CD14-positive monocyte (primary cell): Measurements from ENCODE around the gene ENTREP1. TPM values are rescaled to one million over a fixed set of nuclear protein-coding genes. Genes with fewer than 3 reads are reported as not detected.

ENCODE experiments used
- DNase-seq, 3 donors: peaks; one replicate each; pipeline ENCODE4 v3.0.0-alpha.2; 2011 to 2022
- H2AFZ ChIP-seq: 2 replicates; pipeline ENCODE4 v1.6.0; 2012; ENCODE audit warnings: mild to moderate bottlenecking, low read depth, low read length, inconsistent platforms; ENCODE audit not compliant: insufficient read depth, poor library complexity, severe bottlenecking
- H3K27ac ChIP-seq, 2 donors: 1 replicate in 1 of 2; 2 replicates in 1 of 2; pipeline ENCODE4 v1.5.1; 2012 to 2013; ENCODE audit warnings: low read length in 2 of 2, control low read depth in 1 of 2, inconsistent platforms in 1 of 2, low read depth in 1 of 2, mild to moderate bottlenecking in 1 of 2
- H3K27me3 ChIP-seq, 2 donors: one replicate each; pipeline versions ENCODE4 v1.6.0 to v1.6.1; 2011 to 2013; ENCODE audit warnings: low read length in 2 of 2; ENCODE audit not compliant: control insufficient read depth in 2 of 2, insufficient read depth in 2 of 2
- H3K36me3 ChIP-seq, 2 donors: replicated peaks in 1 of 2; 1 replicate in 1 of 2; 2 replicates in 1 of 2; pipeline versions ENCODE4 v1.5.1 to v1.6.1; 2012 to 2013; ENCODE audit warnings: low read length in 2 of 2, control low read depth in 1 of 2, inconsistent platforms in 1 of 2, mild to moderate bottlenecking in 1 of 2; ENCODE audit not compliant: insufficient read depth in 2 of 2, control insufficient read depth in 1 of 2
- H3K4me1 ChIP-seq, 2 donors: 1 replicate in 1 of 2; 2 replicates in 1 of 2; pipeline versions ENCODE4 v1.5.1 to v1.6.1; 2012 to 2013; ENCODE audit warnings: low read length in 2 of 2, control low read depth in 1 of 2, inconsistent platforms in 1 of 2, mild to moderate bottlenecking in 1 of 2, moderate library complexity in 1 of 2; ENCODE audit not compliant: insufficient read depth in 2 of 2, control insufficient read depth in 1 of 2
- H3K4me2 ChIP-seq: replicated peaks from 2 replicates; pipeline ENCODE3; 2012; ENCODE audit warnings: low read length, moderate library complexity, mild to moderate bottlenecking; ENCODE audit not compliant: poor library complexity, severe bottlenecking; ENCODE audit errors: extremely low read depth
- H3K4me3 ChIP-seq, 3 experiments: fragments of 200-600 bp in 1 of 3; sonication (generic) in 1 of 3; replicated peaks in 1 of 3; 1 replicate in 2 of 3; 2 replicates in 1 of 3; pipeline ENCODE4 v1.5.1; 2011 to 2013; ENCODE audit warnings: low read length in 3 of 3, mild to moderate bottlenecking in 3 of 3, control low read depth in 2 of 3, low read depth in 2 of 3, inconsistent platforms in 1 of 3, moderate library complexity in 1 of 3
- H3K79me2 ChIP-seq: 2 replicates; pipeline ENCODE4 v1.6.0; 2012; ENCODE audit warnings: mild to moderate bottlenecking, control low read depth, inconsistent platforms, low read length, moderate library complexity; ENCODE audit not compliant: insufficient read depth
- H3K9ac ChIP-seq: 2 replicates; pipeline ENCODE4 v1.6.0; 2017; ENCODE audit warnings: low read length, mild to moderate bottlenecking; ENCODE audit not compliant: insufficient read depth, poor library complexity, severe bottlenecking
- H3K9me3 ChIP-seq, 2 donors: replicated peaks in 1 of 2; 1 replicate in 1 of 2; 2 replicates in 1 of 2; pipeline versions ENCODE4 v1.5.1 to v1.6.1; 2012 to 2013; ENCODE audit warnings: low read length in 2 of 2, control low read depth in 1 of 2; ENCODE audit not compliant: control insufficient read depth in 1 of 2, insufficient read depth in 1 of 2
- H4K20me1 ChIP-seq: 2 replicates; pipeline ENCODE4 v1.6.0; 2012; ENCODE audit warnings: mild to moderate bottlenecking, low read length, control low read depth, moderate library complexity; ENCODE audit not compliant: insufficient read depth
- H3K27ac Mint-ChIP-seq, 7 donors: one replicate each; pipeline ENCODE4 v1.8.0; 2020; ENCODE audit warnings: mild to moderate bottlenecking in 7 of 7, mixed read lengths in 7 of 7, moderate library complexity in 6 of 7, inconsistent platforms in 2 of 7
- H3K27me3 Mint-ChIP-seq, 3 donors: one replicate each; pipeline ENCODE4 v1.8.0; 2021 to 2022; ENCODE audit warnings: low read depth in 3 of 3, mild to moderate bottlenecking in 3 of 3, mixed read lengths in 3 of 3, moderate library complexity in 3 of 3, inconsistent platforms in 1 of 3
- H3K36me3 Mint-ChIP-seq, 2 donors: one replicate each; pipeline ENCODE4 v1.8.0; 2020; ENCODE audit warnings: mixed read lengths in 2 of 2, inconsistent platforms in 1 of 2, mild to moderate bottlenecking in 1 of 2
- H3K4me1 Mint-ChIP-seq: one replicate; pipeline ENCODE4 v1.8.0; 2020; ENCODE audit warnings: mild to moderate bottlenecking, mixed read lengths
- H3K4me3 Mint-ChIP-seq, 2 donors: one replicate each; pipeline ENCODE4 v1.8.0; 2020; ENCODE audit warnings: mild to moderate bottlenecking in 2 of 2, mixed read lengths in 2 of 2, moderate library complexity in 1 of 2
- H3K9me3 Mint-ChIP-seq, 7 donors: one replicate each; pipeline ENCODE4 v1.8.0; 2020 to 2022; ENCODE audit warnings: mixed read lengths in 7 of 7, mild to moderate bottlenecking in 6 of 7, moderate library complexity in 6 of 7, inconsistent platforms in 2 of 7
- CTCF ChIP-seq: fragments of 200-600 bp; IDR thresholded peaks from one replicate; pipeline ENCODE4 v1.8.0; 2022; ENCODE audit warnings: antibody characterized with exemption, mild to moderate bottlenecking
- WGBS: methylation state at CpG from one replicate; pipeline ENCODE4 v1.1.5; 2013; ENCODE audit warnings: missing lambda C conversion rate; ENCODE audit not compliant: insufficient coverage; 5-methylcytosine and 5-hydroxymethylcytosine counted together
- intact Hi-C, 2 donors: fragments of 100-400 bp; cut with micrococcal nuclease; formaldehyde crosslinking; loops; one replicate each; pipeline versions ENCODE4 v1.15.0 to v1.15.1; 2023
- polyA plus RNA-seq, 3 donors: library from polyadenylated mRNA; depleted of rRNA in 1 of 3; unstranded in 2 of 3; stranded (reverse) in 1 of 3; fragments of 300-500 nt in 2 of 3; fragments of >200 nt in 1 of 3; fragmentation: Illumina TruSeq in 2 of 3; gene quantifications; 1 replicate in 2 of 3; 2 replicates in 1 of 3; pipeline ENCODE4 v1.2.3, GENCODE V29; 2012 to 2021

ENTREP1 gene
- polyA plus RNA-seq, 3 donors, result not detected

DNA sequence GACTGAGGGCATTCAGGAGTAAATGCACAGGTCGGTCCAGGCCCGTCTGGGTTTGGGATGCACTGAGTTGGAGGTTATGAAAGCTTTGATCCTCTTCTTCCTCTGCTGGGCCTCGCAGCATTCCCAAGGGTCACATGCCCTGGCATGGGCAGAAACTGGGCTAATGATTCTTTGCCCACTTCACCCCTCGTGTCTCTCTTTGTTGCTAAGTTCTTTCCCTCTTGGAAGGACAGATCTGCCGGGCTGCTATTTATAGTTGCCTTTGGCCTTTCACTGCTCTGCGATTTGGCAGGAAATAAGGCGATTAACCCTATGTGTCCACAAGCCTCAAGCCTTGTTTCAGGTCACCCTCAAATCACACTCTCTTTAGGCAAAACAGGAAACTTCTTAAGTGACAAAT lies 66.9 kb downstream of the ENTREP1 start:
- no peaks in the 10 kb centered on the region for H3K36me3 Mint-ChIP-seq
- no peak for DNase-seq
- Histone ChIP-seq H3K9ac (no peak overlapping the region), H3K4me1 (no peaks in the 10 kb centered on the region), H4K20me1 (no peaks in the 10 kb centered on the region), H3K4me2 (no peak overlapping the region), H3K36me3 (no peaks in the 10 kb centered on the region), H3K9me3 (no peaks in the 10 kb centered on the region), H3K27ac (no peak overlapping the region), H3K4me3 (no peak overlapping the region), H3K79me2 (no peaks in the 10 kb centered on the region), H3K27me3 (no peaks in the 10 kb centered on the region), H2AFZ (no peak overlapping the region)
- H3K27ac Mint-ChIP-seq, result no peak overlapping the region
- peaks cover 0 to 5% (median 0%) of the 10 kb centered on the region in 3 donors for H3K27me3 Mint-ChIP-seq
- H3K4me3 Mint-ChIP-seq, result no peak overlapping the region
- WGBS, result 72% methylated on average over 5 of the region's 7 CpGs
- peaks cover 0 to 7% (median 3%) of the 10 kb centered on the region in 7 donors for H3K9me3 Mint-ChIP-seq
- H3K4me1 Mint-ChIP-seq, result no peaks in the 10 kb centered on the region
- no peak for TF ChIP-seq CTCF
- intact Hi-C loops, result no loop called here

DNA sequence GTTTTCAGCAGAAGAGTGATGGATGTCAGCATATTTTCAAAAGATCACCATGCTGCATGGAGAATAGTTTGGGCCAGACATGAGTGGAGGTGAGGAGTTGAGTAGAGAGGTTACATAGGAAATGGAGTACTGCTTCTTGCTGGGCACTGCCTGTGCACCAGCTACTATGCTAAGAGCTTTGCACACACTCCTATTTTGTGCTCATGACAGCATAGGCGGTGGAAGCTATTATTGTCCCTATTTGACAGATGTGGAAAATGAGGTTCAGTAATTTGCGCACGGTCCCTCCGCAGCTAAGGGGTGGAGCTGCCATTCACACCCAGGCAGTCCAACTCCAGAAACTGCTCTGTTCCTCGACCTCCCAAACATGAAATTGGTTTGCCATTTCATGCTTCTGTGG lies 67.8 kb downstream of the ENTREP1 start:
- no peaks in the 10 kb centered on the region for H3K36me3 ChIP-seq
- no peaks in the 10 kb centered on the region for H3K79me2 ChIP-seq
- no peak overlapping the region for H3K27ac ChIP-seq
- no peaks in the 10 kb centered on the region for H3K9me3 ChIP-seq
- no peak overlapping the region for H3K4me3 ChIP-seq
- H3K4me3 Mint-ChIP-seq, result no peak overlapping the region
- no peak overlapping the region for H2AFZ ChIP-seq
- H3K9ac ChIP-seq, result no peak overlapping the region
- peaks cover 0 to 7% (median 3%) of the 10 kb centered on the region in 7 donors for H3K9me3 Mint-ChIP-seq
- no peak for TF ChIP-seq CTCF
- WGBS, result 100% methylated on average over 1 of the region's 5 CpGs
- no peaks in the 10 kb centered on the region for H4K20me1 ChIP-seq
- no peaks in the 10 kb centered on the region for H3K27me3 ChIP-seq
- no peaks in the 10 kb centered on the region for H3K4me1 Mint-ChIP-seq
- H3K27me3 Mint-ChIP-seq, result peaks cover 0 to 5% (median 3%) of the 10 kb centered on the region in 3 donors
- DNase-seq, result no peak
- no peaks in the 10 kb centered on the region for H3K36me3 Mint-ChIP-seq
- no peak overlapping the region for H3K27ac Mint-ChIP-seq
- H3K4me2 ChIP-seq, result no peak overlapping the region
- H3K4me1 ChIP-seq, result no peaks in the 10 kb centered on the region
- intact Hi-C loops, result no loop called here
